ENCODE data around the gene ZNF341. TPM values are rescaled to one million over a fixed set of nuclear protein-coding genes. Genes with fewer than 3 reads are reported as not detected.
A peak's percentile ranks its signal among the peaks of the same experiment; 100 is the strongest.

Gene ZNF341
- total RNA-seq, 1 donor from 2014 or later: 5.8 TPM

DNA sequence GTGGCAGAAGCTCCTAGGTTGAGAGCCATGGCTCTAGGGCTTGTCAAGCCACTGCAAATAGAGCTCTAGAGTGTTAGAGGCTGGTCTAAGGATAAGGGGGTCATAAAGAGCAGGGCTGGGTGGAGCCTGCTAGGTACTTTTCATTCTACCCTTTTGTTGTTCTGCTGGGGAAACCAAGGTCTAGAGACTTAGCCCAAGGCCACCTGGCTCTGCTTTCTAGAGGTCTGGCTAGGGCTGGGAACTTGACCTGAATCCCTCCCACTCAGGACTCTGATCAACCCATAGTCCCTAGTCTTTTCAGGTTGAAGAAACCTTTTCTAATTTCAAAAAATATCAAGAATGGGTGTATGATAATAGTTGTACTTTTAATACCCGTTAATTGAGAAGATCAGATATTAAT, 93.1 kb downstream of the ZNF341 start:
- DNase-seq (ENCODE audit: low spot score): no peak

DNA sequence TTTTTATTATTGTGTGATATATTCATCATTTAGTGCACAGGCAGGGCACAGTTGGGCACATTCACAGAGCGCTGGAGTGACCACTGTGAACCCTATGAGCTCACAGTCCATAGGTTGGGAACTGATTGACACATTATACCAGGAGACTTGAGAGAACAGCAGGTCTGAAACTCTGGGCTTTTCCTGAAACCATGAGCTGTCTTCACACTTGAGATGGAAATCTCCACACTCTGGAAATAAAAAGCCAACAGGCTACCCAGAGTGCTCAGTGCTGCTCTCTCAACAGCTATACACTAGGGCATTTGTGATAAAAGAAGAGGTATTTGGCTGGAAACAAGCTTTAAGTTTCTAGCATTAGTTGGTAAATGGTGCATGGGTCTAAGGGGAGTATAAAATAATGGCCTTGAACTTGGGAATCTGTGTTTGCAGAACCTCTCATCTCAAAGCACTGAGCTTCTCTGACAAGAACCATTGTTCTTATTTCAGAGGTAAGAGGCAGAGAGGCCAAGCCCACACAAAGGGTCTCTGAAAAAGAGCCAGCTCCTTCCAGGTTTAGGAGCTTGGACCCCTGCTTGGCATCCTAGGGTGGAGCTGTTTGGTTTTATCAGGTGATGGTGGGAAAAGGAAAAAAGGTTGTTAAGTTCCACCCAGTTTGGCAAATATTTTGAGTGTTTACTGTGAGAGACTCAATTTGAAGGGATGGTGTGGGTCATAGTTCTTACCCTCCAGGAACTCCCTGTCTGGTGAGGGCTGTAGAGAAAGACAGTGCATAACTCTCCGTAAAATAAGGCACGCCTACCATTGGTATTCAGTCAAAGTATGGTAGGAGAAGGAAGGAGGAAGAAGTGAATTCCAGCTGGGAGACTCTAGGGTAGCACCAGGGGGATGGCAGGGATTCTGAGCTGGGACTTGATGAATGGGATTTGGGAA, 93.8 kb downstream of the ZNF341 start:
- DNase-seq (ENCODE audit: low spot score): no peak

GRCh38 chr20:33826270-33826897, 94.6 kb downstream of the ZNF341 start:
- no peak for DNase-seq (ENCODE audit: low spot score)

DNA sequence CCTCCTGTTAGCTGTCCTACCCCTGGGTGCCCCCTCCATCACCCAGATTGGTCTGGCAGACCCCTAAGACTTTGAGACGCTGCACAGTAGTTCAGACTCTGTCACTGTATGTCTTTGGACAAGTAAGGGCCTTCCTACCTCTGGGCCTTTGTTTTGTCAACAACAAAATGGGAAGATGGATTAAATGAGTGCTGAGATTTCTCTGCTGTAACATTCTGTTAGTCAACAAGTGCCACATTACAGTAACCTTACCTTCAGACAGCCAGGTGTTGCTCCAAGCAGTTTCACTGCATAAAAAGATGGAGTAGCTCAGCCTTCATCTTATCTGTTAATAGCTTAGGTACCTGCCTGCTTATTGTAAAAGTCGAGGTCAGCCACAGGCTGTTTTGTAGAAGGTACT, 95.3 kb downstream of the ZNF341 start:
- DNase-seq (ENCODE audit: low spot score): no peak

GRCh38 chr20:33827634-33828325, 96.0 kb downstream of the ZNF341 start:
- DNase-seq (ENCODE audit: low spot score): no peak

- DNase-seq (ENCODE audit: low spot score): no peak
Measured at GRCh38 chr20:33828326-33828844, 96.6 kb downstream of the ZNF341 start.

DNA sequence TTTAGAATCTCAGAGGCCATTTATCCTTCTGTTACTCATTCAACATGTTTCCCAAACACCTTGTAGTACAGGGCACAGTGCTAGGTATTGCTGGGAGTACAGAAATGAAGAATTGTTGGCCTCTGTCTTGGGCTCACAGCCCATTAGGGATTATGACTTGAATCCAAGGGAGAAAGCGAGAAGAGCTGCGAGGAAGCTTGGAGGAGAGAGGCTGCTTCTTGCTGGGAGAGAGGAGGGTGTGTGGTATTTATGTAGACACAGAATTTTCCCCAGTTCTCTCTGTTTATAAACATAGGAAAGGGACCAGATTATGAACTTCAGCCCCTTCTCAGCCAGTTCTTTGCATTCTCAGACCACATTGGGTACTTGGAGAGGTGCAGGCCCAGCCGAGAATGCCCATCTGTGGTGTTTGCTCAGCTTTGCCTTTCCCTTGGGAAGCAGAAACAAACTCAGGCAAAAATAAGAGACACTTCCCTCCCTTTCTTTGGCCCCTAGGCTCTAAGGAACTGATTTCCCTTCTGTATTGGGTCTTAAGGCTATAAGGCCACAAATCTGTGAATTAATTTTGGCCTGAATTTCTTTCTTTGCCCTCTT, 97.3 kb downstream of the ZNF341 start:
- no peak for DNase-seq (ENCODE audit: low spot score)

GRCh38 chr20:33829636-33830035, 97.8 kb downstream of the ZNF341 start:
- DNase-seq (ENCODE audit: low spot score): no peak

GRCh38 chr20:33830371-33830770, 98.6 kb downstream of the ZNF341 start:
- DNase-seq (ENCODE audit: low spot score): no peak

DNA sequence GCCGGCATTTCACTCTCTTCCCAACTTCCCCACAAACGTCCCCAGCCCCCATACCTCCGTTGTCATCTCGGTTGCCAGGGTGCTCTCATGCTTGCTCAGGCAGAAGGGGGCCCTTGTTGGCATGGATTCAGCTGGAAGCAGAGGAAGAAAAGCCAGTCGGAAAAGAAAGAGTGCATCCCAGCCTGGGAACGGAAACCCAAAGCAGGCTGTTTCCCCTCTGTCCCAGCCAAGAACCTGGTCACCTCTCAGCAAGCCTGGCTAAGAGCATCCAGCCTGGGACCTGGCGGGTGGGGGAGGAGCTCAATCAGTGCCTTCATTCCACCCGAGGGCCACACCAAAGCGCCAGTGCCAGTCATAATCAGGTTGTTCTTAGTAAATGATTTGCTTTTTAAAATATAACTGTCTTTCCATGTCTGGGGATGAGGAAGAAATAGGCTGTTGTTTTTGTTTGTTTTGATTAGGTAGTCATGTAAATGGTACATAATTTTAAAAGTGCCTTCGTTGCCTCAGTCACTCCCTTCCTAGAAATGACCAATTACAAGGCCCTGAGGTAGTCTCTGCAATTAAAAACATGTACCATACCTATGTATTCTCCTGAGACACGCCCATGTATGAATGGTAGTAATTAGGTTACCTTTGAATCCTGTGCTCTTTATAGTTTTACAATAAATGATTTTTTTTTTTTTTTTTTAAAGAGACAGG, 100.5 kb downstream of the ZNF341 start:
- no peak for DNase-seq (ENCODE audit: low spot score)

DNA sequence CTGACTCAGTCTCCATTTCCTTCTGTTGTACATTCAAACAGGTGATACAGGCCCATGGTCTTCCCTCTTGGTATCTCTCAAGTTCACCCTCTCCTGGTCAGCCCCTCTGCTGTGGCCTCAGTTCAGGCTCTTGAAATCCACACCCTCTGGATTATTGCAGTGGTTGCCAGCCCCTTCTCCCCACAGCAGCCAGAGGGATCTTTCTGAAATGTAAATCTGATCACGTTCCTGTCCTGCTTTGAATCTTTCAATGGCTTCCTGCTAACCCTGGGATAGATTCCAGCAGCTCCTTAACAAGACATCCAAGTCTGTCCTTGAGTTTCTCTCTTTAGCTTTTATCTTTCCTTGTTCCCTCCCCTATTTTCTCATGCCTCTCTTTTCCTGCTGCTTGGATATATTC, 101.5 kb downstream of the ZNF341 start:
- no peak for DNase-seq (ENCODE audit: low spot score)

- DNase-seq (ENCODE audit: low spot score): no peak
Measured at GRCh38 chr20:33835615-33836172, 103.9 kb downstream of the ZNF341 start.

GRCh38 chr20:33836277-33836676, 104.5 kb downstream of the ZNF341 start:
- no peak for DNase-seq (ENCODE audit: low spot score)

DNA sequence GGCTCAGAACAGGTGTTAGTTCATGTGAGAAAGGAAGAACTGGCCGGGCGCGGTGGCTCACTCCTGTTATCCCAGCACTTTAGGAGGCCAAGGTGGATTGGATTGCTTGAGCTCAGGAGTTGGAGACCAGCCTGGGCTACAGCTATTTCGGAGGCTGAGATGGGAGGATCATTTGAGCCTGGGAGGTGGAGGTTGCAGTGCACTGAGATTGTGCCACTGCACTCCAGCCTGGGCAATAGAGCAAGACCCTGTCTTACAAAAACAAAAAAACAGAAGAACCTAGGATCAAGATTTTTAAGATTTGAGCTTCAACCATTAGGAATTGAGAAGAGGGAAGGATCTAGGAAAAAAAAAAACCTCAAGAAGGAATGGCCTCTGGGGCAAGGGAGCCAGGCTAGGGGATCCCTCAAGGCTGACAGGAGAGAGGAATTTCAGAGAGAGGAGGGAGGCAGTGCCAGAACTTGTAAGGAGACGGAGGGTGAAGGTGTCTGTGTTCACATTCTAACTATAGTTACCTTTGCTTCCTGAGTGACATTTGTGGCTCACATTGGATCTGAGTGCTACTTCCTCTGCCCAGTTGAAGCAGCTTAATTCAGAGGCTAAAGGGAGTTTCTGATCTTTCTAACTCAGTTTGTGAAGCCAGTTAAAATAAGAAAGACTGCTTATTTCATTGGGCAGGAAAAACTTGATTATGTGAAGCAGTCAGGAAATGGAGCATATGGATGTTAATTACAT, 105.5 kb downstream of the ZNF341 start:
- DNase-seq (ENCODE audit: low spot score): no peak

DNA sequence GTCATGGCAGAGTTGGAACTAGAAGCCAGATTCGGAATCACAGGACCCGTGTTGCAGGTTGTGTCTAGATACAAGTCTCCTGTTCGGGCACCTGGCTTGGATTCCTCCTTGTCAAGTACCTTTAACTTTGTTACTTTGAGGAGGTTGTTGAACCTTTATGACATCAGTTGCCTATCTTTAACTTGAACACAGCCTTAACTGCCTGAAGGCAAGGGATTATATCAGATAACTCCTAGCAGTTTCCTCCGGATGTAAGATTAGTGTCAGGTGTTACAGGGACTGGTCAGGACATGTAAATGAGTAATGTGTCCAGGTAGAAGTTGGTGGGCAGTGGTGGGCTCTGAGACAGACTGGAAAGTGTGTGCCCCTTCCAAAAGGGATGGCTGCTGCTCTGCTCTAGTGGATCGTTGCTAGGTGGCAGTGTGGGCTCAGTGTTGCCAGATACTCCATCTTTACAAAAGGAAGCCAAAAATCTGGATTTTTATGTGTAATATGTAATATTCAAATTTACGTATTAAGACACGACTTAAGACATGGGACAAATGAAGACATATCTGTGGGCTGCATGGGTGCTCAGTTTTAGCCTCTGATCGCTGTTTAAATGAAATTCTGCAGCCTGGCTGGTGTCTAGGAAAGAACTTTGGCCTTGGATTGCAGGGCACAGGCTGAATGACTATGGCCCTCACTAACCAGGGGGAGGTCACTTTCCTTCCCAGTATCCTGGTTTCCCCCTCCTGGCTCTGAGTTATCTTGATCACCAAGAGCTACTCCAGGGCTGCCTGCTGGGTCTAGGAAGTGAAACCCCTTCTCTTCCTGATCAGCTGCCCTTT, 106.5 kb downstream of the ZNF341 start:
- DNase-seq (ENCODE audit: low spot score): no peak

- peak; percentile 25 for DNase-seq (ENCODE audit: low spot score)
Measured at GRCh38 chr20:33839591-33839990, 107.8 kb downstream of the ZNF341 start.

- DNase-seq (ENCODE audit: low spot score): no peak
Measured at GRCh38 chr20:33840160-33840559, 108.4 kb downstream of the ZNF341 start.

GRCh38 chr20:33840759-33841435, 109.1 kb downstream of the ZNF341 start:
- DNase-seq (ENCODE audit: low spot score): no peak

DNA sequence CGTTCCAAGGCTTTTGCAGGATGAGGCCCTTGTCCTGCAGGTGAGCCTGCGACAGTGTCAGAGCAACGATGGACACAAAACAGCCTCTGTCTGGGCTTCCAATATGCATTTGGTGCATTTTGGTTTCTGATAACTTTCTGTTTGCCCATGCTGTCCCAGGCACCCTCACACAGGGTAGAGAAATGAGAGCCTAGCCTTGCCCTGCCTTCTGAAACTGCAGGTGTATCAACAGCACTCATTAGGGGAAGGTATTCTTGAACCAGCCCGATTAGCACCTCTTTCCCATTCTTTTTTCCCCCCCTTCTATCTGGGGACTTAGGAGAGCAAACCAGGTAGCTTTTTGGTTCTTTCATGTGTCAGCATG, 109.6 kb downstream of the ZNF341 start:
- DNase-seq (ENCODE audit: low spot score): no peak

All from mucosa of gallbladder (tissue), 1 donor.